ENCODE measurements around the gene ERICH6B.

ERICH6B gene

GRCh38 chr13:45542878-45543277 is 72.7 kb downstream of the ERICH6B start:
- no peak for ATAC-seq (ENCODE audit: low read depth)
- Mint-ChIP-seq H3K4me3 (no peak overlapping the region), H3K36me3 (no peaks in the 10 kb centered on the region), H3K27me3 (no peaks in the 10 kb centered on the region), H3K9me3 (no peaks in the 10 kb centered on the region), H3K4me1 (peaks cover 6% of the 10 kb centered on the region), H3K27ac (no peak overlapping the region)
- DNase-seq (ENCODE audit: low spot score in 2 of 2): no peak

- DNase-seq (ENCODE audit: low spot score in 2 of 2) (no peak), ATAC-seq (ENCODE audit: low read depth) (no peak)
- H3K36me3 Mint-ChIP-seq: no peaks in the 10 kb centered on the region
- peaks cover 6% of the 10 kb centered on the region for H3K4me1 Mint-ChIP-seq
- no peaks in the 10 kb centered on the region for H3K27me3 Mint-ChIP-seq
- H3K9me3 Mint-ChIP-seq: no peaks in the 10 kb centered on the region
- no peak overlapping the region for H3K4me3 Mint-ChIP-seq
- no peak overlapping the region for H3K27ac Mint-ChIP-seq
Observed at GRCh38 chr13:45542391-45542790, 73.1 kb downstream of the ERICH6B start.

GRCh38 chr13:45541806-45542205 is 73.7 kb downstream of the ERICH6B start:
- no peaks in the 10 kb centered on the region for H3K27me3 Mint-ChIP-seq
- H3K4me3 Mint-ChIP-seq: no peak overlapping the region
- H3K9me3 Mint-ChIP-seq: no peaks in the 10 kb centered on the region
- no peak for ATAC-seq (ENCODE audit: low read depth)
- H3K4me1 Mint-ChIP-seq: peaks cover 6% of the 10 kb centered on the region
- H3K27ac Mint-ChIP-seq: no peak overlapping the region
- no peaks in the 10 kb centered on the region for H3K36me3 Mint-ChIP-seq
- no peak for DNase-seq (ENCODE audit: low spot score in 2 of 2)

GRCh38 chr13:45540864-45541263 is 74.7 kb downstream of the ERICH6B start:
- H3K4me3 Mint-ChIP-seq: no peak overlapping the region
- ATAC-seq (ENCODE audit: low read depth) (no peak), DNase-seq (ENCODE audit: low spot score in 2 of 2) (no peak)
- no peak overlapping the region for H3K27ac Mint-ChIP-seq
- no peaks in the 10 kb centered on the region for H3K36me3 Mint-ChIP-seq
- no peaks in the 10 kb centered on the region for H3K27me3 Mint-ChIP-seq
- H3K9me3 Mint-ChIP-seq: no peaks in the 10 kb centered on the region
- H3K4me1 Mint-ChIP-seq: peaks cover under 1% of the 10 kb centered on the region

GRCh38 chr13:45540195-45540594 is 75.3 kb downstream of the ERICH6B start:
- H3K4me3 Mint-ChIP-seq: no peak overlapping the region
- no peaks in the 10 kb centered on the region for H3K27me3 Mint-ChIP-seq
- ATAC-seq (ENCODE audit: low read depth) (no peak), DNase-seq (ENCODE audit: low spot score in 2 of 2) (no peak)
- no peaks in the 10 kb centered on the region for H3K4me1 Mint-ChIP-seq
- H3K9me3 Mint-ChIP-seq: no peaks in the 10 kb centered on the region
- peaks cover 5% of the 10 kb centered on the region for H3K36me3 Mint-ChIP-seq
- H3K27ac Mint-ChIP-seq: no peak overlapping the region

GRCh38 chr13:45538382-45538781 is 77.2 kb downstream of the ERICH6B start:
- no peaks in the 10 kb centered on the region for H3K27me3 Mint-ChIP-seq
- no peak overlapping the region for H3K4me3 Mint-ChIP-seq
- no peaks in the 10 kb centered on the region for H3K4me1 Mint-ChIP-seq
- DNase-seq (ENCODE audit: low spot score in 2 of 2) (no peak), ATAC-seq (ENCODE audit: low read depth) (no peak)
- H3K36me3 Mint-ChIP-seq: peaks cover 10% of the 10 kb centered on the region
- no peaks in the 10 kb centered on the region for H3K9me3 Mint-ChIP-seq
- no peak overlapping the region for H3K27ac Mint-ChIP-seq

- Mint-ChIP-seq H3K4me3 (no peak overlapping the region), H3K4me1 (no peaks in the 10 kb centered on the region), H3K9me3 (no peaks in the 10 kb centered on the region), H3K36me3 (peaks cover 16% of the 10 kb centered on the region), H3K27me3 (no peaks in the 10 kb centered on the region), H3K27ac (no peak overlapping the region)
- DNase-seq (ENCODE audit: low spot score in 2 of 2): no peak
- no peak for ATAC-seq (ENCODE audit: low read depth)
Observed at GRCh38 chr13:45537516-45537915, 78.0 kb downstream of the ERICH6B start.

GRCh38 chr13:45536224-45536623 is 79.3 kb downstream of the ERICH6B start:
- Mint-ChIP-seq H3K4me3 (no peak overlapping the region), H3K36me3 (peaks cover 23% of the 10 kb centered on the region), H3K4me1 (no peaks in the 10 kb centered on the region), H3K27me3 (no peaks in the 10 kb centered on the region), H3K9me3 (no peaks in the 10 kb centered on the region), H3K27ac (no peak overlapping the region)
- no peak for ATAC-seq (ENCODE audit: low read depth)
- DNase-seq (ENCODE audit: low spot score in 2 of 2): no peak

- no peaks in the 10 kb centered on the region for H3K9me3 Mint-ChIP-seq
- no peaks in the 10 kb centered on the region for H3K4me1 Mint-ChIP-seq
- ATAC-seq (ENCODE audit: low read depth) (no peak), DNase-seq (ENCODE audit: low spot score in 2 of 2) (no peak)
- H3K27me3 Mint-ChIP-seq: no peaks in the 10 kb centered on the region
- no peak overlapping the region for H3K27ac Mint-ChIP-seq
- no peak overlapping the region for H3K4me3 Mint-ChIP-seq
- H3K36me3 Mint-ChIP-seq: peaks cover 31% of the 10 kb centered on the region
Observed at GRCh38 chr13:45534604-45535003, 80.9 kb downstream of the ERICH6B start.

- Mint-ChIP-seq H3K27ac (no peak overlapping the region), H3K36me3 (peaks cover 42% of the 10 kb centered on the region)
- no peak for ATAC-seq (ENCODE audit: low read depth)
Observed at GRCh38 chr13:45529758-45530157, 85.8 kb downstream of the ERICH6B start.

GRCh38 chr13:45527699-45528462 is 87.7 kb downstream of the ERICH6B start:
- DNase-seq (ENCODE audit: low spot score in 2 of 2) (no peak), ATAC-seq (ENCODE audit: low read depth) (no peak)
- Mint-ChIP-seq H3K4me3 (no peak overlapping the region), H3K36me3 (peaks cover 43% of the 10 kb centered on the region), H3K27ac (no peak overlapping the region), H3K4me1 (no peaks in the 10 kb centered on the region), H3K27me3 (no peaks in the 10 kb centered on the region), H3K9me3 (no peaks in the 10 kb centered on the region)

More at GRCh38 chr13:45529758-45530157, 85.8 kb downstream of the ERICH6B start:
- H3K4me1 Mint-ChIP-seq: no peaks in the 10 kb centered on the region
- H3K27me3 Mint-ChIP-seq: no peaks in the 10 kb centered on the region
- no peak overlapping the region for H3K4me3 Mint-ChIP-seq
- DNase-seq (ENCODE audit: low spot score in 2 of 2): no peak
- H3K9me3 Mint-ChIP-seq: no peaks in the 10 kb centered on the region

GRCh38 chr13:45522571-45522970 is 93.0 kb downstream of the ERICH6B start:
- H3K4me3 Mint-ChIP-seq: no peak overlapping the region
- H3K27me3 Mint-ChIP-seq: no peaks in the 10 kb centered on the region
- peaks cover 3% of the 10 kb centered on the region for H3K4me1 Mint-ChIP-seq
- no peaks in the 10 kb centered on the region for H3K9me3 Mint-ChIP-seq
- DNase-seq (ENCODE audit: low spot score in 2 of 2) (no peak), ATAC-seq (ENCODE audit: low read depth) (no peak)
- H3K27ac Mint-ChIP-seq: no peak overlapping the region
- H3K36me3 Mint-ChIP-seq: peaks cover 54% of the 10 kb centered on the region

- H3K4me1 Mint-ChIP-seq: peaks cover 3% of the 10 kb centered on the region
- H3K36me3 Mint-ChIP-seq: peaks cover 53% of the 10 kb centered on the region
- ATAC-seq (ENCODE audit: low read depth) (no peak), DNase-seq (ENCODE audit: low spot score in 2 of 2) (no peak)
- no peak overlapping the region for H3K4me3 Mint-ChIP-seq
- H3K27ac Mint-ChIP-seq: no peak overlapping the region
- H3K9me3 Mint-ChIP-seq: no peaks in the 10 kb centered on the region
- H3K27me3 Mint-ChIP-seq: no peaks in the 10 kb centered on the region
Observed at GRCh38 chr13:45521297-45521696, 94.2 kb downstream of the ERICH6B start.

GRCh38 chr13:45519493-45519892 is 96.0 kb downstream of the ERICH6B start:
- Mint-ChIP-seq H3K9me3 (no peaks in the 10 kb centered on the region), H3K27me3 (no peaks in the 10 kb centered on the region), H3K27ac (peak overlapping the region; percentile 33), H3K36me3 (peaks cover 49% of the 10 kb centered on the region), H3K4me3 (no peak overlapping the region), H3K4me1 (peaks cover 3% of the 10 kb centered on the region)
- DNase-seq (ENCODE audit: low spot score in 2 of 2) (no peak), ATAC-seq (ENCODE audit: low read depth) (no peak)
